Heart left ventricle (tissue), 16 donors: ENCODE measurements around the gene CHD5. TPM values are rescaled to one million over a fixed set of nuclear protein-coding genes. Genes with fewer than 3 reads are reported as not detected.

Experiments used
- ATAC-seq, 4 donors: fragments of 200-7000 bp; cut with Tn5 transposase; one replicate each; pipeline ENCODE4 v1.9.1; 2020 to 2022; ENCODE audit warnings: moderate library complexity in 4 of 4, mild to moderate bottlenecking in 3 of 4, moderate number of reproducible peaks in 1 of 4
- DNase-seq, 5 donors: peaks; one replicate each; pipeline ENCODE4 v3.0.0-alpha.2; 2020
- H3K27ac ChIP-seq, 12 donors: fragments of 200-600 bp; sonication (generic) in 4 of 12; one replicate each; pipeline versions ENCODE4 v1.5.0 to v1.8.0; 2016 to 2022; ENCODE audit warnings: mild to moderate bottlenecking in 2 of 12
- H3K27me3 ChIP-seq, 9 donors: fragments of 200-600 bp; sonication (generic) in 2 of 9; one replicate each; pipeline versions ENCODE4 v1.5.1 to v1.8.0; 2016 to 2022; ENCODE audit warnings: mild to moderate bottlenecking in 3 of 9
- H3K36me3 ChIP-seq, 9 donors: fragments of 200-600 bp; sonication (generic) in 2 of 9; one replicate each; pipeline versions ENCODE4 v1.5.0 to v1.8.0; 2018 to 2022; ENCODE audit warnings: mild to moderate bottlenecking in 2 of 9
- H3K4me1 ChIP-seq, 12 donors: fragments of 200-600 bp; sonication (generic) in 4 of 12; one replicate each; pipeline versions ENCODE4 v1.5.0 to v1.8.0; 2016 to 2022; ENCODE audit warnings: mild to moderate bottlenecking in 3 of 12
- H3K4me3 ChIP-seq, 12 donors: fragments of 200-600 bp; sonication (generic) in 4 of 12; one replicate each; pipeline versions ENCODE4 v1.5.0 to v1.8.0; 2017 to 2022; ENCODE audit warnings: mild to moderate bottlenecking in 9 of 12, moderate library complexity in 4 of 12
- H3K9me3 ChIP-seq, 12 donors: fragments of 200-600 bp; sonication (generic) in 4 of 12; one replicate each; pipeline versions ENCODE4 v1.5.0 to v1.8.0; 2016 to 2022; ENCODE audit warnings: mild to moderate bottlenecking in 1 of 12
- CTCF ChIP-seq, 12 donors: fragments of 200-600 bp; sonication (generic) in 4 of 12; IDR thresholded peaks; one replicate each; pipeline versions ENCODE4 v1.5.0 to v1.8.0; 2018 to 2022; ENCODE audit warnings: antibody characterized with exemption in 12 of 12, mild to moderate bottlenecking in 5 of 12
- POLR2A ChIP-seq, 2 donors: fragments of 450-650 bp; IDR thresholded peaks; one replicate each; pipeline ENCODE4 v1.6.1; 2017; ENCODE audit warnings: antibody characterized with exemption in 2 of 2, mild to moderate bottlenecking in 2 of 2, moderate library complexity in 2 of 2
- WGBS, 4 donors: extraction: QIAGEN DNeasy Blood & Tissue Kit in 2 of 4; methylation state at CpG; one replicate each; pipeline versions ENCODE4 v1.1.5 to v1.1.7; 2013 to 2018; 5-methylcytosine and 5-hydroxymethylcytosine counted together
- intact Hi-C, 10 donors: fragments of 100-400 bp; cut with DNase I; formaldehyde crosslinking; loops; one replicate each; pipeline versions ENCODE4 v1.11.1 to v1.14.2; 2022
- polyA plus RNA-seq, 2 donors: library from polyadenylated mRNA; stranded (reverse); fragments of 200-250 nt; gene quantifications; one replicate each; pipeline ENCODE4 v1.2.3, GENCODE V29; 2013
- total RNA-seq, 9 donors: library from RNA; depleted of rRNA in 2 of 9; stranded (reverse); fragments of >200 nt in 2 of 9; fragmentation: NEBNext Ultra II Directional in 3 of 9; extraction: Animal tissue kit (Norgen Biotek cat#: 25700) in 3 of 9; gene quantifications; one replicate each; pipeline versions ENCODE4 v1.1.0 to v1.2.4, GENCODE V29; 2016 to 2023
- donor health status: ischemic (EF 13 %, LVEDD 7.1; RV severe dilation, severe dysfunction).
- donor health status: healthy with polysubstance abuse.
- donor health status: DM: no; HTN: yes; CAD: no.
- donor health status: DM: no; HTN: no; CAD: no.
- donor health status: ischemic (EF 25% LVEDD 6.9; RV normal size, moderate dysfunction).
- donor health status: ischemic (EF 25% LVEDD 5.7; RV mildly dilated, moderate dysfunction).
- donor health status: healthy.
- donor health status: DM: yes; HTN: yes; CAD: no.
- donor health status: ischemic (EF 35%, LVEDD 5.7; RV mildly dilated, moderate dysfunction).
- donor health status: nonischemic (EF 11% LVEDD 7.7; RV severe dilation, severe dysfunction).
- donor health status: DM: yes; HTN: yes; CAD: no.
- donor health status: PGD.
- donor health status: ischemic (EF 29% LVEDD 5.4; RV normal size, mild dysfunction).
- donor health status: nonischemic (EF 23%, LVEDD 6.1; RV moderate dilation, normal function).

Gene CHD5
- total and polyA plus RNA-seq, 11 donors: 0.07 to 1.3 (median 0.22) TPM; not detected in 2

GRCh38 chr1:6104631-6105030 lies 75.5 kb downstream of the CHD5 start:
- intact Hi-C loops: loop anchor here in 1 of 10 donors (10.0 kb wide), 1 partner anchor 140 kb away; the partner anchor contains the start of gene HES3
- Histone ChIP-seq H3K9me3 (no peaks in the 10 kb centered on the region), H3K4me3 (no peak overlapping the region), H3K36me3 (no peaks in the 10 kb centered on the region), H3K27me3 (peaks cover 0 to 40% (median 7%) of the 10 kb centered on the region in 9 donors), H3K27ac (no peak overlapping the region), H3K4me1 (no peaks in the 10 kb centered on the region)
- ATAC-seq: no peak
- 71 to 92% (median 79%) methylated on average over 6 to 9 of the region's 9 CpGs for WGBS, 4 donors
- TF ChIP-seq POLR2A (IDR thresholded peaks at IDR 0.05) (no peak), CTCF (IDR thresholded peaks at IDR 0.05) (no peak)
- DNase-seq: peak in 2 of 5 donors; percentile 11 to 62

- DNase-seq (peak in 2 of 5 donors; percentile 9 to 43), ATAC-seq (no peak)
- Histone ChIP-seq H3K27me3 (peaks cover 0 to 33% (median 7%) of the 10 kb centered on the region in 9 donors), H3K27ac (no peak overlapping the region), H3K4me3 (no peak overlapping the region), H3K9me3 (no peaks in the 10 kb centered on the region), H3K36me3 (peaks cover 0 to under 1% (median 0%) of the 10 kb centered on the region in 9 donors), H3K4me1 (peaks cover 0 to 3% (median 0%) of the 10 kb centered on the region in 12 donors)
- TF ChIP-seq POLR2A (IDR thresholded peaks at IDR 0.05): no peak
- TF ChIP-seq CTCF (IDR thresholded peaks at IDR 0.05): no peak
- intact Hi-C loops: loop anchor here in 1 of 10 donors (10.0 kb wide), 1 partner anchor 141 kb away; the partner anchor contains the start of gene HES3
- 73 to 81% (median 78%) methylated on average over 6 to 13 of the region's 13 CpGs for WGBS, 4 donors
These were observed 76.1 kb downstream of the CHD5 start for GRCh38 chr1:6103854-6104530.

DNA sequence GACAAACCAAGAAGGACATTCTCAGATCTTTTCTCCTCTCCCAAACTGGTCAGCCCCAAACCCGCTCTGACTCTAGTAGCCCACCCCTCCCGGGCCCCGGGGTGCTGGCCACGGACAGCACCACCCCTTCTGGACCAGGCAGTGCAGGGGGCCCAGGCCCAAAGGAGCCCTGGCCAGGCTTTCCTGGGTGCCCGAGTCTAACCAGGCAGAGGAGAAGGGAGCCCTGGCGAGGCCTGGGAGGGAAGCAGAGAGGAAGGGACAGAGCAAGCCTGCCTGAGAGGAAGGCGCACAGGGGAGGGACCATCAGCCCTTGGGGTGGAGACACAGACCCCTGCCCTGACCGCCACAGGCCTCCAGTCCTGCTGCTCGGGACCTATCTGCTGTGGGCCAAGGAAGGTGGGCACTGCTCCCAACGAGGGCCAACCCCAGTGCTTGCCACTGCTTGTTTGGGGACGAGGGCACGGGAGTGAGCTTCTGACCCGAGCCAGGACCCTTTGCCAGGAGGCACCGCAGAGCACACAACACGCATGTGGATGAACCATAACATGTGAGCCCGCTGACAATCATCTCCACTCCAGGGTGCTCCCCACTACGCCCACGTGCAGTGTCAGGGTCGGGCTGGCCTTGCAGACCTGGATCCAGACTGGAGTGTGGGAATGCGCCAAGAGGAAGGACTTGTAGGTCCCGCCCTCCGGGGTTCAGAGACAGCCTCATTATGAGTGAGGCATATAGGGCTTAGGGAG lies 76.8 kb downstream of the CHD5 start:
- peak in 2 of 5 donors; percentile 16 to 61 for DNase-seq
- intact Hi-C loops: loop anchor here in 1 of 10 donors (10.0 kb wide), 1 partner anchor 142 kb away; the partner anchor contains the start of gene HES3
- Histone ChIP-seq H3K4me1 (peaks cover 0 to 10% (median 0%) of the 10 kb centered on the region in 12 donors), H3K27me3 (peaks cover 0 to 26% (median 7%) of the 10 kb centered on the region in 9 donors), H3K4me3 (no peak overlapping the region), H3K27ac (no peak overlapping the region), H3K36me3 (peaks cover 0 to 5% (median 0%) of the 10 kb centered on the region in 9 donors), H3K9me3 (no peaks in the 10 kb centered on the region)
- 75 to 81% (median 77%) methylated on average over 16 to 22 of the region's 22 CpGs for WGBS, 4 donors
- TF ChIP-seq POLR2A (IDR thresholded peaks at IDR 0.05) (no peak), CTCF (IDR thresholded peaks at IDR 0.05) (no peak)
- no peak for ATAC-seq

GRCh38 chr1:6102532-6102845 lies 77.6 kb downstream of the CHD5 start:
- ATAC-seq: no peak
- intact Hi-C loops: loop anchor here in 1 of 10 donors (10.0 kb wide), 1 partner anchor 142 kb away; the partner anchor contains the start of gene HES3
- Histone ChIP-seq H3K27me3 (peaks cover 0 to 26% (median 7%) of the 10 kb centered on the region in 9 donors), H3K27ac (no peak overlapping the region), H3K4me1 (peaks cover 0 to 14% (median 0%) of the 10 kb centered on the region in 12 donors), H3K4me3 (no peak overlapping the region), H3K36me3 (peaks cover 0 to 6% (median 0%) of the 10 kb centered on the region in 9 donors), H3K9me3 (no peaks in the 10 kb centered on the region)
- TF ChIP-seq CTCF (IDR thresholded peaks at IDR 0.05) (no peak), POLR2A (IDR thresholded peaks at IDR 0.05) (no peak)
- WGBS, 4 donors: 75 to 83% (median 80%) methylated on average over 7 to 9 of the region's 9 CpGs
- peak in 1 of 5 donors; percentile 9 for DNase-seq
